Measurements from ENCODE around the gene ZNF335.
A peak's percentile ranks its signal among the peaks of the same experiment; 100 is the strongest.
"Not testable (repeated sequence)": the region's sequence is repeated elsewhere in the genome, so short reads cannot be mapped to it uniquely, and the experiment has no call there.

The ZNF335 gene

GRCh38 chr20:45969712-45970634 is 2.0 kb downstream of the ZNF335 start:
- DNase-seq, result peak; percentile 27

- DNase-seq, result no peak
Measured at GRCh38 chr20:45968801-45969711, 2.9 kb downstream of the ZNF335 start.

- DNase-seq, result no peak
Measured at GRCh38 chr20:45968081-45968671, 3.8 kb downstream of the ZNF335 start.

GRCh38 chr20:45967551-45968080 is 4.4 kb downstream of the ZNF335 start:
- DNase-seq, result no peak

GRCh38 chr20:45965169-45966002 is 6.6 kb downstream of the ZNF335 start:
- DNase-seq, result no peak

GRCh38 chr20:45964006-45964400 is 8.0 kb downstream of the ZNF335 start:
- no peak for DNase-seq

- peak; percentile 41 for DNase-seq
Measured at GRCh38 chr20:45963059-45964005, 8.7 kb downstream of the ZNF335 start.

- no peak for DNase-seq
Measured at GRCh38 chr20:45962031-45962755, 9.8 kb downstream of the ZNF335 start.

GRCh38 chr20:45959956-45960630 is 11.9 kb downstream of the ZNF335 start:
- DNase-seq, result no peak

- no peak for DNase-seq
Measured at GRCh38 chr20:45959126-45959525, 12.9 kb downstream of the ZNF335 start.

- no peak for DNase-seq
Measured at GRCh38 chr20:45958593-45958992, 13.4 kb downstream of the ZNF335 start.

- DNase-seq, result no peak
Measured at GRCh38 chr20:45957021-45957941, 14.7 kb downstream of the ZNF335 start.

- not testable (repeated sequence) for DNase-seq
Measured at GRCh38 chr20:45956326-45956725, 15.7 kb downstream of the ZNF335 start.

- no peak for DNase-seq
Measured at GRCh38 chr20:45953672-45954071, 18.3 kb downstream of the ZNF335 start.

GRCh38 chr20:45952861-45953260 is 19.1 kb downstream of the ZNF335 start:
- DNase-seq, result no peak

GRCh38 chr20:45951925-45952834 is 19.8 kb downstream of the ZNF335 start:
- no peak for DNase-seq

- no peak for DNase-seq
Measured at GRCh38 chr20:45950330-45950646, 21.7 kb downstream of the ZNF335 start.
